ENCODE results near the gene TMPRSS7.

DNA sequence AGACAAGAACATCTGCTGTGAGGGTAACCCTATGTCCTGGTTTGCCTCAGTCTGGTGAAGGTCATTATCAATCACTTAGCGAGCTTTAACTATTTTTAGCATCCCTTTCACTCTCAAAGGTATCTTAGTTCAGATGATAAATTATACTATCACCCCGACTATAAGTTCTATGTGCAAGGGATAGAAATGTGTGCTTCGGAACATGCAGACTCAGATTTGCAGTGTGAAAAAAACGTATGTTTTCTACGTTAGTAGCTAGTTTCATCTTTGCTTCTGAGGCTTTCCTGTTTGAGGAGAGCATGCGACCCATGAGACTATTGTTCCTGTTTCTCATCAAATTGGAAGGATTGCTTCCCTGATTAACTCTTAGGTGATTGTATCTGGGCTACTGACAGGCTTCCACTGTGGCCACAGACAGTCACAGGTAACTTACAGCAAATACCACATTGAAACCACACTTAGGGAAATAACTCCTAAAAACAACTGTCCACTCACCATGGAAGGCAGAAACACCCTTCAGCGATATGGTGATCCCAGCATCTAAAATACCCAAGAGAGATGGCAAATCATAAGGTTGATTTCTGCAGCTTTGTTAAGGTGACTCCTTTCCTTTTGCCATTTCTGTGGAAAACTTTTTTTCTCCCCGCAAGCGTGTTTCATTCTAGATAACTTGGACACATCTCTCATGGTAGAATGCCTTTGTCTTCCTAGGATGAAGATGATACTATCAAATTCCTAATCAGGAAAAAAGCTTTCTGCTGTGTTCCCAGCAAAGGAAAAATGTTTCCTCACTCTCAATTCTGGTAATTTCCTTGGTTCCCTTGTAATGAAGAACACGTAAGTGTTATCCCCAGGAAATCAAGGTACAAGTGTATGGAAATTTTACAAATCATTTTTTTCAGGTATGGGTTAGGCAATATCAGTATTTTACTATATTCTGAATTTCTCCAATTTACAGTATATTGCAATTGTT lies 93.3 kb downstream of the TMPRSS7 start:
- TF ChIP-seq YY1 (IDR thresholded peaks at IDR 0.05; ENCODE audit: insufficient read depth, insufficient read length) = no peak
- TF ChIP-seq ZNF274 (IDR thresholded peaks at IDR 0.05; ENCODE audit: low read depth, low read length) = no peak

Data from NT2/D1 (cell line).